IMR-90 (cell line): ENCODE data around the gene DCP2. TPM values are rescaled to one million over a fixed set of nuclear protein-coding genes. Genes with fewer than 3 reads are reported as not detected.
A peak's percentile ranks its signal among the peaks of the same experiment; 100 is the strongest.
"Not testable (repeated sequence)": the region's sequence is repeated elsewhere in the genome, so short reads cannot be mapped to it uniquely, and the experiment has no call there.

Experiments used
- ATAC-seq: fragments of 200-7000 bp; cut with Tn5 transposase; 2 replicates; pipeline ENCODE4 v1.9.1; 2020; ENCODE audit warnings: low read depth, mild to moderate bottlenecking, moderate library complexity
- BruUV-seq: library from RNA; stranded (reverse); fragments of 400-500 nt; replicated peaks from 2 replicates; lab custom pipeline; 2021; lab: Mats Ljungman, UMichigan
- CTCF ChIA-PET: fragments of 300-600 bp; formaldehyde crosslinking; extraction: SDS; loops from one replicate; lab custom pipeline; 2021; ENCODE audit warnings: antibody characterized with exemption; lab: Yijun Ruan, JAX
- POLR2A ChIA-PET: fragments of 300-600 bp; sonication (Branson Sonifier 250); formaldehyde crosslinking; loops from one replicate; lab custom pipeline; 2022; ENCODE audit warnings: antibody characterized with exemption; ENCODE audit not compliant: unreplicated experiment; lab: Charles Lee
- DNase-seq: peaks from one replicate; pipeline ENCODE4 v3.0.0; 2013
- H2AFZ ChIP-seq: replicated peaks from 2 replicates; pipeline ENCODE3; 2013; ENCODE audit warnings: low read length, mild to moderate bottlenecking; ENCODE audit not compliant: poor library complexity
- H2AK5ac ChIP-seq: 2 replicates; pipeline ENCODE4 v1.6.1; 2013; ENCODE audit warnings: low read depth, low read length, inconsistent platforms
- H2AK9ac ChIP-seq: replicated peaks from 2 replicates; pipeline ENCODE3; 2013; ENCODE audit warnings: mild to moderate bottlenecking, low read depth, low read length, moderate library complexity; ENCODE audit not compliant: poor library complexity
- H2BK120ac ChIP-seq: 2 replicates; pipeline ENCODE4 v1.6.1; 2013; ENCODE audit warnings: low read depth, low read length, inconsistent platforms
- H2BK15ac ChIP-seq: 3 replicates; pipeline ENCODE4 v1.6.1; 2013; ENCODE audit warnings: low read depth, low read length, inconsistent platforms
- H2BK20ac ChIP-seq: 2 replicates; pipeline ENCODE4 v1.6.1; 2013; ENCODE audit warnings: low read depth, mild to moderate bottlenecking, inconsistent platforms, low read length, moderate library complexity
- H2BK5ac ChIP-seq: 2 replicates; pipeline ENCODE4 v1.6.1; 2013; ENCODE audit warnings: mild to moderate bottlenecking, low read depth, low read length, inconsistent platforms; ENCODE audit not compliant: poor library complexity, severe bottlenecking
- H3K14ac ChIP-seq: replicated peaks from 2 replicates; pipeline ENCODE4 v1.6.1; 2013; ENCODE audit warnings: low read depth, low read length, inconsistent platforms
- H3K18ac ChIP-seq: 2 replicates; pipeline ENCODE4 v1.6.1; 2013; ENCODE audit warnings: low read depth, low read length, control low read depth
- H3K23ac ChIP-seq: 2 replicates; pipeline ENCODE4 v1.6.1; 2013; ENCODE audit warnings: low read depth, low read length, inconsistent platforms
- H3K27ac ChIP-seq: 2 replicates; pipeline ENCODE4 v1.5.1; 2013; ENCODE audit warnings: mild to moderate bottlenecking, control low read depth, low read length; ENCODE audit not compliant: insufficient read depth
- H3K27me3 ChIP-seq: 2 replicates; pipeline ENCODE4 v1.6.1; 2013; ENCODE audit warnings: low read length; ENCODE audit not compliant: control insufficient read depth, insufficient read depth
- H3K36me3 ChIP-seq: 2 replicates; pipeline ENCODE4 v1.6.1; 2013; ENCODE audit warnings: low read length, mixed read lengths; ENCODE audit not compliant: control insufficient read depth, insufficient read depth
- H3K4ac ChIP-seq: 2 replicates; pipeline ENCODE4 v1.6.1; 2013; ENCODE audit warnings: low read depth, low read length, inconsistent platforms
- H3K4me1 ChIP-seq: 2 replicates; pipeline ENCODE4 v1.6.1; 2013; ENCODE audit warnings: low read length, mixed read lengths; ENCODE audit not compliant: control insufficient read depth, insufficient read depth
- H3K4me2 ChIP-seq: 2 replicates; pipeline ENCODE4 v1.6.1; 2013; ENCODE audit warnings: low read depth, mild to moderate bottlenecking, control low read depth, low read length, moderate library complexity
- H3K4me3 ChIP-seq: 2 replicates; pipeline ENCODE4 v1.5.1; 2013; ENCODE audit warnings: low read depth, mild to moderate bottlenecking, control low read depth, low read length, moderate library complexity; ENCODE audit not compliant: insufficient read depth
- H3K56ac ChIP-seq: 2 replicates; pipeline ENCODE4 v1.6.1; 2013; ENCODE audit warnings: low read length, inconsistent platforms; ENCODE audit not compliant: insufficient read depth; ENCODE audit errors: extremely low read depth
- H3K79me1 ChIP-seq, 2 experiments: 2 replicates each; pipeline ENCODE4 v1.6.1; 2013; ENCODE audit warnings: low read length in 2 of 2, inconsistent platforms in 1 of 2, low read depth in 1 of 2
- H3K9ac ChIP-seq: 2 replicates; pipeline ENCODE4 v1.6.1; 2013; ENCODE audit warnings: low read depth, low read length, control low read depth
- H3K9me1 ChIP-seq: 2 replicates; pipeline ENCODE4 v1.6.1; 2013; ENCODE audit warnings: low read length, inconsistent platforms; ENCODE audit not compliant: insufficient read depth
- H3K9me3 ChIP-seq: 2 replicates; pipeline ENCODE4 v1.6.1; 2013; ENCODE audit warnings: low read length; ENCODE audit not compliant: control insufficient read depth, insufficient read depth
- H4K20me1 ChIP-seq: 2 replicates; pipeline ENCODE4 v1.6.1; 2013; ENCODE audit warnings: low read length, inconsistent platforms; ENCODE audit not compliant: insufficient read depth
- H4K5ac ChIP-seq: 2 replicates; pipeline ENCODE4 v1.6.1; 2013; ENCODE audit warnings: mild to moderate bottlenecking, low read depth, low read length, control low read depth
- H4K8ac ChIP-seq, 2 experiments: 2 replicates each; pipeline ENCODE4 v1.6.1; 2013; ENCODE audit warnings: low read depth in 2 of 2, low read length in 2 of 2, control low read depth in 1 of 2, inconsistent platforms in 1 of 2
- H4K91ac ChIP-seq: 2 replicates; pipeline ENCODE4 v1.6.1; 2013; ENCODE audit warnings: low read depth, low read length, inconsistent platforms; ENCODE audit not compliant: insufficient read depth
- WGBS, 2 experiments: methylation state at CpG; one replicate each; pipeline versions ENCODE4 v1.1.5 to v1.1.7; 2013; ENCODE audit warnings: missing lambda C conversion rate in 2 of 2; ENCODE audit not compliant: insufficient read length in 1 of 2; ENCODE audit errors: extremely low coverage in 2 of 2; 5-methylcytosine and 5-hydroxymethylcytosine counted together
- dilution Hi-C: fragments of 300-500 bp; cut with HindIII; formaldehyde crosslinking; loops from one replicate; pipeline ENCODE4 v1.14.3; 2018; ENCODE audit warnings: low sequenced_read_pairs; ENCODE audit not compliant: unreplicated experiment
- in situ Hi-C: fragments of 300-500 bp; cut with MboI; formaldehyde crosslinking; loops from 3 replicates; pipeline ENCODE4 v1.14.3; 2019; ENCODE audit warnings: low sequenced_read_pairs, inconsistent platforms, mixed read lengths
- intact Hi-C: fragments of 100-400 bp; cut with micrococcal nuclease; formaldehyde crosslinking; loops from 2 replicates; pipeline ENCODE4 v1.10.0; 2022
- polyA plus RNA-seq, 3 experiments: library from polyadenylated mRNA; depleted of rRNA; stranded (reverse); fragments of >200 nt; gene quantifications; 2 replicates each; pipeline ENCODE4 v1.2.3, GENCODE V29; 2012; ENCODE audit warnings: low replicate concordance in 1 of 3
- total RNA-seq: library from RNA; depleted of rRNA; stranded (reverse); fragments of >200 nt; gene quantifications from 2 replicates; pipeline ENCODE4 v1.2.3, GENCODE V29; 2012

DCP2 gene
- total and polyA plus RNA-seq, 2 of the 4 experiments (the other 2 are of a cell fraction) = 6.9 to 18.6 TPM

- H4K20me1 ChIP-seq, H3K23ac ChIP-seq, H2AK9ac ChIP-seq, POLR2A ChIA-PET, H3K14ac ChIP-seq, H3K9ac ChIP-seq, H2AFZ ChIP-seq, DNase-seq, ATAC-seq, H3K9me1 ChIP-seq, H3K36me3 ChIP-seq, H3K4me3 ChIP-seq, dilution Hi-C loops, H3K27me3 ChIP-seq, H3K9me3 ChIP-seq, H3K4me2 ChIP-seq, H3K56ac ChIP-seq, BruUV-seq, H3K79me1 ChIP-seq, H4K5ac ChIP-seq: not testable (repeated sequence)
- Histone ChIP-seq H3K27ac (0 out of 2 replicates have a peak overlapping the region, but pooled peaks have one; percentile 21), H2AK5ac (peak overlapping the region; percentile 66), H2BK120ac (peak overlapping the region; percentile 56), H2BK15ac (0 out of 3 replicates have a peak overlapping the region, but pooled peaks have one; percentile 65), H2BK5ac (peak overlapping the region; percentile 51), H4K91ac (peak overlapping the region; percentile 23; the same call in 1 of the 2 replicates), H4K8ac (peak overlapping the region in 1 of 2 experiments; percentile 19; a peak in 1 of 4 replicates), H3K18ac (peak overlapping the region; percentile 37; the same call in 1 of the 2 replicates), H3K4me1 (peaks cover 19% of the 10 kb centered on the region), H2BK20ac (peak overlapping the region; percentile 65; the same call in 1 of the 2 replicates), H3K4ac (peak overlapping the region; percentile 28; the same call in 1 of the 2 replicates)
- in situ Hi-C loops (loop anchor here (25.0 kb wide), 1 partner anchor 401 kb away; no protein-coding TSS in a partner anchor), intact Hi-C loops (loop anchor here (10.0 kb wide), 1 partner anchor 179 kb away; no protein-coding TSS in a partner anchor)
- no CpG with 5 or more reads among the region's 3 CpGs for WGBS, 2 experiments
- CTCF ChIA-PET = interaction anchor here (0.6 to 1.0 kb wide), 2 partner anchors 33 to 50 kb away, joined by 3 to 5 read pairs; no protein-coding TSS in a partner anchor
Measured at GRCh38 chr5:112963374-112963733, 13.2 kb upstream of the DCP2 start.
